Adrenal gland (tissue), 12 donors: Measurements from ENCODE around the gene STXBP2. TPM values are rescaled to one million over a fixed set of nuclear protein-coding genes. Genes with fewer than 3 reads are reported as not detected.

Experiments used
- DNase-seq, 7 donors: peaks; one replicate each; pipeline ENCODE4 v3.0.0-alpha.2; 2019 to 2020
- H3K27ac ChIP-seq, 5 donors: fragments of 200-600 bp; sonication (generic) in 4 of 5; 1 replicate in 3 of 5; 2 replicates in 2 of 5; pipeline versions ENCODE4 v1.5.1 to v1.8.0; 2016 to 2020; ENCODE audit warnings: mild to moderate bottlenecking in 1 of 5
- H3K27me3 ChIP-seq: fragments of 200-600 bp; 2 replicates; pipeline ENCODE4 v1.8.0; 2021
- H3K36me3 ChIP-seq, 2 donors: fragments of 200-600 bp; replicated peaks in 1 of 2; 1 replicate in 1 of 2; 2 replicates in 1 of 2; pipeline versions ENCODE4 v1.5.1 to v1.8.0; 2018 to 2022
- H3K4me1 ChIP-seq, 2 donors: fragments of 200-600 bp; replicated peaks in 1 of 2; 1 replicate in 1 of 2; 2 replicates in 1 of 2; pipeline versions ENCODE4 v1.5.1 to v1.8.0; 2018 to 2021
- H3K4me3 ChIP-seq, 4 donors: fragments of 200-600 bp; sonication (generic) in 3 of 4; one replicate each; pipeline ENCODE4 v1.5.1; 2016 to 2018
- H3K9me3 ChIP-seq, 3 donors: fragments of 200-600 bp; sonication (generic) in 1 of 3; replicated peaks in 1 of 3; 1 replicate in 2 of 3; 2 replicates in 1 of 3; pipeline versions ENCODE4 v1.5.1 to v1.8.0; 2016 to 2021
- POLR2A ChIP-seq, 2 donors: fragments of 450-650 bp; IDR thresholded peaks; one replicate each; pipeline ENCODE4 v1.6.1; 2017; ENCODE audit warnings: antibody characterized with exemption in 2 of 2, mild to moderate bottlenecking in 2 of 2, moderate library complexity in 1 of 2
- WGBS, 4 donors: extraction: QIAGEN DNeasy Blood & Tissue Kit in 2 of 4; methylation state at CpG; one replicate each; pipeline versions ENCODE4 v1.1.5 to v1.1.7; 2013 to 2017; 5-methylcytosine and 5-hydroxymethylcytosine counted together
- intact Hi-C, 2 donors: fragments of 100-400 bp; cut with DNase I; formaldehyde crosslinking; loops; one replicate each; pipeline versions ENCODE4 v1.14.1 to v1.15.0; 2022 to 2023
- polyA plus RNA-seq, 3 donors: library from polyadenylated mRNA; stranded (reverse); fragments of 200-250 nt in 2 of 3; fragments of 350-450 nt in 1 of 3; fragmentation: Illumina TruSeq in 1 of 3; extraction: RNeasy Lipid Tissue Mini Kit (QIAGEN cat#74804) in 1 of 3; gene quantifications; one replicate each; pipeline ENCODE4 v1.2.3, GENCODE V29; 2013 to 2014
- total RNA-seq, 9 donors: library from RNA; depleted of rRNA in 4 of 9; stranded (reverse); fragments of >200 nt in 4 of 9; fragments of 120-200 nt in 1 of 9; fragmentation: NEBNext Ultra II Directional in 1 of 9; extraction: Animal tissue kit (Norgen Biotek cat#: 25700) in 1 of 9; gene quantifications; one replicate each; pipeline versions ENCODE4 v1.1.0 to v1.2.4, GENCODE V29; 2013 to 2023
- TF ChIP-seq, protein P1 (sequence below), 6 experiments: fragments of 450-650 bp in 4 of 6; fragments of 200-600 bp in 2 of 6; sonication (generic) in 1 of 6; IDR thresholded peaks; 1 replicate in 5 of 6; 2 replicates in 1 of 6; pipeline versions ENCODE4 v1.5.1 to v1.8.0; 2016 to 2021; ENCODE audit warnings: antibody characterized with exemption in 6 of 6, mild to moderate bottlenecking in 2 of 6, moderate library complexity in 1 of 6
- donor health status: healthy with polysubstance abuse.
- donor health status: Bipolar disorder and iron deficiency.
- donor health status: DM: yes; HTN: yes; CAD: no.
- donor health status: DM: no; HTN: no; CAD: no.
- donor health status: DM: no; HTN: no; CAD: no.
- donor health status: DM: yes; HTN: yes; CAD: no.

Gene STXBP2
- total and polyA plus RNA-seq, 12 donors, result 12.2 to 121 (median 40.3) TPM

GRCh38 chr19:7676376-7676775 is 39.5 kb downstream of the STXBP2 start:
- no peaks in the 10 kb centered on the region for H3K9me3 ChIP-seq
- no peak for DNase-seq
- H3K27me3 ChIP-seq, result no peaks in the 10 kb centered on the region
- WGBS, 4 donors, result 27 to 46% (median 34%) methylated on average over 7 of the region's 7 CpGs
- no peaks in the 10 kb centered on the region for H3K36me3 ChIP-seq
- H3K27ac ChIP-seq, result no peak overlapping the region
- H3K4me3 ChIP-seq, result no peak overlapping the region
- intact Hi-C loops, result loop anchor here (5.0 to 10.0 kb wide), 2 partner anchors 109 to 322 kb away; no protein-coding TSS in a partner anchor
- H3K4me1 ChIP-seq, result peaks cover 0 to 2% of the 10 kb centered on the region in 2 donors
- no peak for TF ChIP-seq POLR2A (IDR thresholded peaks at IDR 0.05)
- TF ChIP-seq, protein P1, sequence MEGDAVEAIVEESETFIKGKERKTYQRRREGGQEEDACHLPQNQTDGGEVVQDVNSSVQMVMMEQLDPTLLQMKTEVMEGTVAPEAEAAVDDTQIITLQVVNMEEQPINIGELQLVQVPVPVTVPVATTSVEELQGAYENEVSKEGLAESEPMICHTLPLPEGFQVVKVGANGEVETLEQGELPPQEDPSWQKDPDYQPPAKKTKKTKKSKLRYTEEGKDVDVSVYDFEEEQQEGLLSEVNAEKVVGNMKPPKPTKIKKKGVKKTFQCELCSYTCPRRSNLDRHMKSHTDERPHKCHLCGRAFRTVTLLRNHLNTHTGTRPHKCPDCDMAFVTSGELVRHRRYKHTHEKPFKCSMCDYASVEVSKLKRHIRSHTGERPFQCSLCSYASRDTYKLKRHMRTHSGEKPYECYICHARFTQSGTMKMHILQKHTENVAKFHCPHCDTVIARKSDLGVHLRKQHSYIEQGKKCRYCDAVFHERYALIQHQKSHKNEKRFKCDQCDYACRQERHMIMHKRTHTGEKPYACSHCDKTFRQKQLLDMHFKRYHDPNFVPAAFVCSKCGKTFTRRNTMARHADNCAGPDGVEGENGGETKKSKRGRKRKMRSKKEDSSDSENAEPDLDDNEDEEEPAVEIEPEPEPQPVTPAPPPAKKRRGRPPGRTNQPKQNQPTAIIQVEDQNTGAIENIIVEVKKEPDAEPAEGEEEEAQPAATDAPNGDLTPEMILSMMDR (IDR thresholded peaks at IDR 0.05), result no peak

DNA sequence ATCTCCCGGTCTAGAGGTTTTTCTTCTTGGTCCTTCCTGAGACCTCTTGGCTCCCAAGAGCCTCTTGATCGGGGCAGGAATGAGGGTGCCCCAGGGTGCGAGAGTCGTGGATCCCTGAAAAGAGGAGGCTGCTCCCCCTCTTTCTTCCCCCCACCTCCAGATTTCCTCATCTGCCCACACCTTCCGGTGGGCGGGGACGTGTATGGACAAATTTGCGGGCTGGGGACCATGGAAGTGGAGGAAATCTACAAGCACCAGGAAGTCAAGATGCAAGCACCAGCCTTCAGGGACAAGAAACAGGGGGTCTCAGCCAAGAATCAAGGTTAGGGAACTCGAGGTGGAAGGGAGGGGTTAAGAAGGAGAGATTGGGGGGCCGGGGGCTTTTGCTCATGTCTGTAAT is 39.9 kb downstream of the STXBP2 start, which contains the start of gene MCEMP1:
MCEMP1 (plus strand) TSS at position 237 of the 400 bp plus-strand sequence; CDS start at position 268, 31 bp downstream.
- H3K36me3 ChIP-seq, result no peaks in the 10 kb centered on the region
- TF ChIP-seq, protein P1 (IDR thresholded peaks at IDR 0.05), result no peak
- TF ChIP-seq POLR2A (IDR thresholded peaks at IDR 0.05), result no peak
- no peak within 1 kb of the TSS for H3K27ac ChIP-seq
- WGBS, 4 donors, result 24 to 42% (median 33%) methylated on average over 9 to 10 of the region's 10 CpGs
- peaks cover 3 to 6% of the 10 kb centered on the region in 2 donors for H3K4me1 ChIP-seq
- no peaks in the 10 kb centered on the region for H3K27me3 ChIP-seq
- intact Hi-C loops, result loop anchor here (5.0 to 10.0 kb wide), 2 partner anchors 110 to 322 kb away; no protein-coding TSS in a partner anchor
- no peaks in the 10 kb centered on the region for H3K9me3 ChIP-seq
- H3K4me3 ChIP-seq, result no peak within 1 kb of the TSS
- DNase-seq, result no peak

DNA sequence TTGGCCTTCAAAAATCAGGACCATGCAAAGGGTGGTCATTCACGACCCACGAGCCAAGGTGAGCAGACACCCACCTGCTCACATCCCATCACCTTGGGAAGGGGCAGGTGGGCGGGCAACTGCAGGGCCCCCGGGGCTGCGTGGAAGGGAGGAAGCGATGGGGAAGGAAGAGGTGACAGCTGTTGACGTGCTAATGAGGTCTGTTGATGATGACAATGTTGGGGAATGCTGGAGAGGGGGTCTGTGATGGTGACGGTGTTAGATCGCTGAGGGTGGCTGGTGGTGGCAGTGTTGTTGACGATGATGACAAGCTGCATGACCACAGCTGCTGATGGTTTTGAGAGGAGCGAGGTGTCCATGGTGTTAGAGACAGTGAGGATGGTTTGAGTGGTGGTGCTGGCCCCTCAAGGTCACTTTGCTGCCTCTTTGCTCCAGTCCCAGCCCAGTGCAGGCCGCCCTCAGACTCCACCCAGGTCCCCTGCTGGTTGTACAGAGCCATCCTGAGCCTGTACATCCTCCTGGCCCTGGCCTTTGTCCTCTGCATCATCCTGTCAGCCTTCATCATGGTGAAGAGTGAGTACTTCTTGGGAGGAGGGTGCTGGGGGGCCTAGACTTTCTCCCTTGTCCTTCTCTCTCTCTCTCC is 40.9 kb downstream of the STXBP2 start:
- WGBS, 4 donors, result 40 to 58% (median 49%) methylated on average over 12 of the region's 12 CpGs
- intact Hi-C loops, result loop anchor here (5.0 to 10.0 kb wide), 2 partner anchors 110 to 323 kb away; no protein-coding TSS in a partner anchor

More for the DNA sequence above, 40.9 kb downstream of the STXBP2 start:
- peaks cover 0 to 6% of the 10 kb centered on the region in 2 donors for H3K36me3 ChIP-seq
- H3K4me3 ChIP-seq, result no peak overlapping the region
- no peaks in the 10 kb centered on the region for H3K27me3 ChIP-seq
- H3K9me3 ChIP-seq, result no peaks in the 10 kb centered on the region
- H3K4me1 ChIP-seq, result peaks cover 3 to 13% of the 10 kb centered on the region in 2 donors
- TF ChIP-seq, protein P1 (IDR thresholded peaks at IDR 0.05), result no peak
- no peak for TF ChIP-seq POLR2A (IDR thresholded peaks at IDR 0.05)
- no peak for DNase-seq
- no peak overlapping the region for H3K27ac ChIP-seq
